GM12873 (cell line): ENCODE measurements around the gene OAT.

Experiments used
- TF ChIP-seq, protein P1 (sequence below): IDR thresholded peaks from 2 replicates; pipeline ENCODE4 v1.5.1; 2012; ENCODE audit warnings: low read depth, mild to moderate bottlenecking, moderate library complexity, low read length, control low read depth; ENCODE audit not compliant: insufficient read depth; ENCODE audit errors: missing control alignments

The OAT gene

DNA sequence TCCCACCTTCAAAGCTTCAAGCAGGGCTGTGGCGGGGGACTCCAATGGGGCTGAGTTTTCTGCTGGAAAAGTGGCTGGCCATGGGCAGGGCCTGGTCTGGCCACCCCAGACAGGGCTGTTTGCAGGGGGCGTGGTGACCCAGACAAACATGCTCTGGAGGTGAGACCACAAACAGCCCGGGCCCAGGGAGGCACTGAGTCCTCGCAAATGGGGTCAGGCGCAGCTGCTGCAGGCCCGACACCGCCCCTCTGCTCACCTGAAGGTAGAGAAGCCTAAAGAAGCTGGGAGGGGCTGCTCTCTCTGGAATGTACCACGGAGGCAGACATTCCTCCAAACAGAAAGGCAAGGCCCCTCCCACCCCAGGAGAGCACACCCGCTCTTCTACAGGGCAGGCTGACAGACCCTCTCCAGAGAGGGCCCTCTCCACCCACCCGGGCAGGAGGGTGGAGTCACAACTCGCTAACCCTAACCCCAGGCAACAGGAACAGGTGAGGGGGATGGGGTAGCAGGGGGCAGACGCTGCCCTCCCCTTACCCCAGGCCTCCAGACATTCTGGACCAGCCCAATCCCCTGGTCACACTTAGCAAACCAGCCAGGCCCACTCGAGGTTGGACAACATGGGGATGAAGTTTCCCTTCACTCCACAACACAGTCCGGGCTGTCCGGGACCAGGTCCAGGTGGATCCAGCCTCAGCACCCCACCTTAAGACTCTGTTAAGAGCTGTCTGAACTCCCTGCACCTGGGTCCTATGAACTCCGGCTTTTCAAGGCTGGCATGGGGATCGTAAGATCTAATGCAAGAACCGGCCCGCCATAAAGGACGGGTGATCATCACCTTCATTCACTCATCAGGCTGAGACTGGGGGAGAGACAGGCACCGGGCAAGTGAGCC, 32.3 kb downstream of the OAT start:
- TF ChIP-seq, protein P1, sequence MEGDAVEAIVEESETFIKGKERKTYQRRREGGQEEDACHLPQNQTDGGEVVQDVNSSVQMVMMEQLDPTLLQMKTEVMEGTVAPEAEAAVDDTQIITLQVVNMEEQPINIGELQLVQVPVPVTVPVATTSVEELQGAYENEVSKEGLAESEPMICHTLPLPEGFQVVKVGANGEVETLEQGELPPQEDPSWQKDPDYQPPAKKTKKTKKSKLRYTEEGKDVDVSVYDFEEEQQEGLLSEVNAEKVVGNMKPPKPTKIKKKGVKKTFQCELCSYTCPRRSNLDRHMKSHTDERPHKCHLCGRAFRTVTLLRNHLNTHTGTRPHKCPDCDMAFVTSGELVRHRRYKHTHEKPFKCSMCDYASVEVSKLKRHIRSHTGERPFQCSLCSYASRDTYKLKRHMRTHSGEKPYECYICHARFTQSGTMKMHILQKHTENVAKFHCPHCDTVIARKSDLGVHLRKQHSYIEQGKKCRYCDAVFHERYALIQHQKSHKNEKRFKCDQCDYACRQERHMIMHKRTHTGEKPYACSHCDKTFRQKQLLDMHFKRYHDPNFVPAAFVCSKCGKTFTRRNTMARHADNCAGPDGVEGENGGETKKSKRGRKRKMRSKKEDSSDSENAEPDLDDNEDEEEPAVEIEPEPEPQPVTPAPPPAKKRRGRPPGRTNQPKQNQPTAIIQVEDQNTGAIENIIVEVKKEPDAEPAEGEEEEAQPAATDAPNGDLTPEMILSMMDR = no peak

DNA sequence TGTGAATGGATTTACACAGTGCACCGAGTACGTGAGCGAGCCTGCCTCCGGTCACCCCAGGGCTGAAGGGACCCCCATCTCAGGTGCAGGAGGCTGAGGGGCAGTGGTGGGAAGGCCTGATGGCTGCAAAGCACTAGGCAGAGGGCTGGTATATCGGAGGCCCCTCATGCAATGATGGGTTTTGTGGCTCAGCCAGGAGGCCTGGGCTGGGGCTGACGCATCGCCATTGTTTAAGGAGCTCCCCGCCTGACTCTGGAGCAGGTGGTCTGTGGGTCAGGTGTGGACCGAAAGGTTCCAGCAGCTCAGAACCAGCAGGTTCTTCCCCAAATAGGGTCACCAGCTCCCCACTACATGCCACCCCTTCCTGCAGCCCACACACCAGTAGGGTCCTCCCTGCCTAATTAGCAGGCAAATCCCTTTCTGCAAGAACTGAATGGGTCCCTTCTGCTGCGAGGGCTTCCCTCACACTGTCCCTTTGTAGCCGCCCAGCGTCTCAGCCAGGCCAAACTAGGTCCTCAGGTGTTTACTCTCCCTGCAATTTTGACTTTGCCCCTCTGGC, 33.0 kb downstream of the OAT start:
- TF ChIP-seq, protein P1 = no peak

DNA sequence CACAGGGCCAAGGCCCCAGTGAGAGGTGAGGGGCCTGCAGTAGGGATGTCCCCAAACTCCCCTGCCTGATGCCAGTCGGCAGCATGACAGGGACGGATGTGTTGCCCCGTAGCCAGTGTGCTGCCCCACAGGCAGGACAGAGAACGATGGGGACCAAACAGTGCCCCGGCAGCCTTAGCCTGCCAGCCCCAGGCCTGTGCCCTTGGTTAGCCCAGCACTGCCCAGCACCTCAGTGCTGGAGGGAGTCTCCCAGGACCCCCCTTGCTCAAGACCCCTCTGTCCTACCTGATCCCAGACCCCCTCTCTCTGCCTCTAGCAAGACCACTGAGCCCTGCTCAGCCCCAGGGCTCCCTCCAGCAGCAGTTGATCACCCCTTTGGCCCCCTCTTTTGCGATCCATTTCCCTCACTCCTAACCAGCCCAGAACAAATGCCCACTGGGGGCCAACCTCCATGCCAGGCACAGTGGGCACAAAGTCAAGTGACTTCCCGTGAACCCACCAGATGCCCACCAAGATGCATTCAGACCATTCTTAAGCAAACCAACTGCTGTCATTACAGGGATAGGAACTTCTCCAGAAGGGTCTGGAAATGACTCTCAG, 34.0 kb downstream of the OAT start:
- TF ChIP-seq, protein P1 = no peak

DNA sequence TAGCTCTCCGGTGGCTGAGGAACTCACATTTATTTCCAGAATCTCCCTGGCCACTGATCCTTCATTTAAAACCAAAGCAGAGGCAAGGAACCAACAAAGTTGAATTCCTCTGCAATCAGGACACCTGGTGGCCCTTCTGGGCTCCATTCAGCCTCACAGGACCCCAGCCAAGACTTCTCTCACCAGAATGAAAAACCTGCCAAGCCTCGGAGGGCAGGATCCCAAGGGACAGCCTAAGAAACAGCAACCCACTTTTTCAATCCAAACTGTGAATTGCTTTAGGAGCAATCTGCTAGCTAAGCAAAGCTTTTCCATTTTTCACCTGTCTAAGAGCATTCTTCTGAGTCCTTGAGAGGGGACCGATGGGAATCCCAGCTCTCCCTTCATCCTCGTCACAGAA, 34.6 kb downstream of the OAT start:
- TF ChIP-seq, protein P1 = no peak

DNA sequence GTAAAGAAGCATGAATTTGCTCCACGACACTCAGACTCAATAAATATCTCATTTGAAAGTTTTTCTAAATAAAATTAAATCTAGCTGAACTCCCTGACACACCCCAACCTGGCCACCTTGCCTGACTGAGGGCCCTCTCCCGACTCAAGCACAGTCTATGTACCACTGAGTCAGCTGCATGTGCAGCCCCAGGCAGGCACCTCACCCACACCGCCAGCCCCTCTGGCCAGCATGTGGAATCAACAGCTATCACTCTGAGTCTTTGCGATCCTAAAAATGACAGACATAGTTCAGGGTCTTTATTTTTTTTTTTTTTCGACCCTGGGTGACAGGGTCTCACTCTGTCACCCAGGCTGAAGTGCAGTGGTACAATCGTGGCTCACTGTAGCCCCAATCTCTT, 35.2 kb downstream of the OAT start:
- TF ChIP-seq, protein P1 = no peak

DNA sequence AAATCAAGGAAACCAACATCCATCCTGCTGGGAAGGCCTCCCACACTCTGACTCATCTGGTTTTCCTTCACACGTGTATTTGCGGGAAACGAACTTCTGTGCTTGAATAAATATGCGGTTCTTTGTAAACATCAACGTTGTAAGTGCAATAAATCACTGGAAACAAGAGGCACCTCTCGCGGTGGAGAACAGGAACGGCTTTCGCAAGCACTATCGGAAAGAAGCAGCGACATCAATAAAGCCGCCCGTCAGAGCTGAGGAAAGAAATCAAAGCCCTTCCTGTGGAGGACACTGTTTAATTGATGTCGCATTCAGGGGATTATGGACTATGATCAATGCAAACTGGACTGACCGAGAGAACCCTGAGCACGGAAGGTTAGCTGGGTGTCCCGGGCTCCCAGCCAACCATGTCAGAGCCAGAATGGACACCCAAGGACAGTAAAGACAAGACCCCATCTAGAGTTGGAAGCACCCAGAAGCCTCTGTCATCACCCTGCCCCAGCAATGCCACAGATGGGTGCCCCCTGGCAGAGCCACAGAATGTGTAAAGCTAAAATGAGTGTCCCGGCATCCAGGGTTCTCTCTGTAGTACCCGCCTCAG, 37.6 kb downstream of the OAT start:
- TF ChIP-seq, protein P1 = no peak
